ENCODE results near the gene CHRNA5.

The CHRNA5 gene

DNA sequence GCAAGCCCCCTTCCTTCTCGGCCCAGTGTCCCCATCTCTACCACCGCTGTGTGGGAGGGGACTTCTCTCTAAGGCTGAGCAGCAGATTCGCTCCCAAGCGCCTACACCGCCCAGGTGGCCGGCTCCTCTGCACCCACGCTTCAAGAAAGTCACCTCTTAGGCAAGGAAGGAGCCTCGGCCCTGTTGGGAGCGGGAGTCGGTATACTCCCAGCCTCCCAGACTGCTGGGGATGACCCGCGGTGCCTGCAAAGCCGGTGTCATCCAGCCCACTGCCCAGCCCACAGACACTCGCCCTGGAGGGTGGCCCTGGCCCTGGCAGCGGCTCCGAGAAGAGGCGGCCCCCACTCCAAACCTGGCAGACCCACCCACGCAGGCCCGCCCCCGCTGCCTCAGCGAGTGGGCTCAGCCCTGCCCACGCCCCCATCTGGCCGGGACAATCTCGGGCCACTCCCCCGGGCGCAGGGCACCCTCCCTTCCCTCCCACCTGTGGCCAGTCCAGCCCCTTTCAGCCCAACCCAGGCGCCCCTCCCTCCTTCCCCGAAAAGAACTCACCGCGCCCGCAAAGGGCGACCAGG, 75.3 kb downstream of the CHRNA5 start:
- FAIRE-seq: no peak

DNA sequence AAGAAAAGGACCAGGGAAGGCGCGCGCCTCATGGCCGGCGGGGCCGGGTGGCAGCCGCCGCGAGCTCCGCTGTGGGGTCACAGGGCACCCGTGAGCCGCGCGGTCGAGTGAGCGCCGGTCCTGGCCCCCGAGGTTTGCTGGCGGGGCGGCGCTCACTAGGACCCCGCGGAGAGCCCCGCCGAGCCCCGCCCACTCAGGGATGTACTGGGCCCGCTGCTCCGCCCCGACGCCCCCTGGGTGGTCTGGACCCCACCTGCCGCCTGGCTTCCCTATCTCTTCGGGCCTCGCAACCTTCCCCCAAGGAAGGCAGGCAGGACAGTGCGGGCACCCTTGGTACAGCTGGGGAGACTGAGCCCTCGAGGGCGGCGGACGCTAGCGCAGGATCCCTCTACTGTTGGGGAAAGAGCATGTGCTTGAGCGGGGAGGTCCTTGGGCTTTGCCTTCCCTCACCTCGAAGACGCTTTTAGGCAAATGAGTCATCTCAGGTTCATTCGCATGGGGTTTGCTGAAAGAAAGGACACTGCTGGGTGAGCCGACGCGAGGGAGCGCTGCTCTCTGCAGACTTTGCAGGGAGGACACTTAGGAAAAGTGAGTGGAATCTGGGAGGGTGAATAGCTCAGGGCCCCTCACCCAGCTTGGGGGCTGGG, 75.9 kb downstream of the CHRNA5 start, which contains the start of gene CHRNB4:
Gene CHRNB4 (minus strand): TSS at position 109 of the 647 bp plus-strand sequence. CDS start 77 bp downstream, at position 32.
- no peak for FAIRE-seq

DNA sequence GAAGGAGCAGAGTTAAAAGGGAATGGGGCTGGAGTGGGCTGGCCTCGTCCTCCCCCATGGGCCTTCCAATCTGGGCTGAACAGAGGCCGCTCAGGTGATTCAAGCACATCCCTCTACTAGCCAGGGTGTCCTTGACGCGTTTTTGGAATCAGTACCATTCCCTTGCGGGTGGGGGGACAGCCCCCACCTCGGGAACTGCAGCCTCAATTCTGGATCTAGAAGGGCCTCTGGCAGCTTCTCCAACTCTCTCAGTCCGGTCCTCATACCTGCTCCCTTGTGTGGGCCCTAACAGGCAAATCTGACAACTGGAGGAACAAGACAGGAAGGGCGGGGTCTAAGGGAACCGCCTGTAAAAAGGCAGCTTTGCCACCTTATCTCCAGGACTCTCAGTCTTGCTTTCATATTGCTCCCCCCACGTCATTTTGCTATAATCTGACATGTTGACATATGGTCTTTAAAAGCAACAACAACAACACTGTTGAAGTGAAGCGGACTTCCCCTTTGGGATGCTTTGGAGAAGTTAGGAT, 76.5 kb downstream of the CHRNA5 start:
- no peak for FAIRE-seq

DNA sequence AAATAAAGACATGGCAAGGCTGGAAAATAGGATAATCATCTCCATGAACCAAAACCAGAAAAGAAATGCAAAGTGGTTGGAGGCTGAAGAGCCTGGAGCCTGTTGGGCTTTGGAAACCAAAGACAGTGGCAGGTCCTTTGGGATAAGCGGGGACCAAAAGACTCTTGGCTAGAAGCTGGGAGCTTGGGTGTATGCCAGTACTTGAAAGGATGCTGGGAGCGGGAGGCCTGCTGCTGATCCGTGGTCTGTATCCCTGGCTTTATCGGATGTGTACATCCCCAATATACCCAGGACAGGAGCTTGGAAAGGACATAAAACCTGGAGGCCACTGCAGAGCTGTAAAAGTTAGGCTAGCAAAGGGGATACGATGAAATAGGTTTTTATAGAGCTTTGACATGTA, 77.0 kb downstream of the CHRNA5 start:
- no peak for FAIRE-seq
